Cardiac fibroblast (primary cell): ENCODE measurements around the gene KCTD17.

ENCODE experiments used
- DNase-seq, 2 donors: peaks; one replicate each; pipeline versions ENCODE4 v3.0.0 to v3.0.0-alpha.2; 2010; ENCODE audit warnings: low read depth in 2 of 2
- H3K4me3 ChIP-seq, 2 donors: replicated peaks in 1 of 2; 1 replicate in 1 of 2; 2 replicates in 1 of 2; pipeline ENCODE4 v1.5.1; 2011; ENCODE audit warnings: low read depth in 2 of 2, low read length in 2 of 2, mild to moderate bottlenecking in 2 of 2, moderate library complexity in 1 of 2
- TF ChIP-seq, protein P1 (sequence below): IDR thresholded peaks from one replicate; pipeline ENCODE4 v1.5.1; 2011; ENCODE audit warnings: low read depth, mild to moderate bottlenecking, low read length, inconsistent platforms

Gene KCTD17

DNA sequence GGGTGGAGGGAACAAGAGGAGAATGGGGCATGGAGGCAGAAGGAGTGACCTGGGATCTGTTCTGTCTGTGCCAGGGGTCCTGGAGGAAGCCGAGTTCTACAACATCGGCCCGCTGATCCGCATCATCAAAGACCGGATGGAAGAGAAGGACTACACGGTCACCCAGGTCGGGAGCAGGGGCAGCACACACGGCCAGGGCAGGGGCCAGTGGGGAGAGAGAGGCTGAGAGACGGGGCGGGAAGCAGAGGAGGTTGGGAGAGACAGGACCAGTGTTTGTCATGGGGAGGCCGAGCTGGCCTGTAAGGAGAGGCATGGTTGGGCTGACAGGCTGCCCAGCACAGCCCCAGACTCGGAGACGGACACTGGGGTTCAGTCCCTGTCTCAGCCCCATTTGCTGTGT lies 4.7 kb downstream of the KCTD17 start:
- H3K4me3 ChIP-seq: no peak overlapping the region
- DNase-seq: no peak
- TF ChIP-seq, protein P1, sequence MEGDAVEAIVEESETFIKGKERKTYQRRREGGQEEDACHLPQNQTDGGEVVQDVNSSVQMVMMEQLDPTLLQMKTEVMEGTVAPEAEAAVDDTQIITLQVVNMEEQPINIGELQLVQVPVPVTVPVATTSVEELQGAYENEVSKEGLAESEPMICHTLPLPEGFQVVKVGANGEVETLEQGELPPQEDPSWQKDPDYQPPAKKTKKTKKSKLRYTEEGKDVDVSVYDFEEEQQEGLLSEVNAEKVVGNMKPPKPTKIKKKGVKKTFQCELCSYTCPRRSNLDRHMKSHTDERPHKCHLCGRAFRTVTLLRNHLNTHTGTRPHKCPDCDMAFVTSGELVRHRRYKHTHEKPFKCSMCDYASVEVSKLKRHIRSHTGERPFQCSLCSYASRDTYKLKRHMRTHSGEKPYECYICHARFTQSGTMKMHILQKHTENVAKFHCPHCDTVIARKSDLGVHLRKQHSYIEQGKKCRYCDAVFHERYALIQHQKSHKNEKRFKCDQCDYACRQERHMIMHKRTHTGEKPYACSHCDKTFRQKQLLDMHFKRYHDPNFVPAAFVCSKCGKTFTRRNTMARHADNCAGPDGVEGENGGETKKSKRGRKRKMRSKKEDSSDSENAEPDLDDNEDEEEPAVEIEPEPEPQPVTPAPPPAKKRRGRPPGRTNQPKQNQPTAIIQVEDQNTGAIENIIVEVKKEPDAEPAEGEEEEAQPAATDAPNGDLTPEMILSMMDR: no peak

DNA sequence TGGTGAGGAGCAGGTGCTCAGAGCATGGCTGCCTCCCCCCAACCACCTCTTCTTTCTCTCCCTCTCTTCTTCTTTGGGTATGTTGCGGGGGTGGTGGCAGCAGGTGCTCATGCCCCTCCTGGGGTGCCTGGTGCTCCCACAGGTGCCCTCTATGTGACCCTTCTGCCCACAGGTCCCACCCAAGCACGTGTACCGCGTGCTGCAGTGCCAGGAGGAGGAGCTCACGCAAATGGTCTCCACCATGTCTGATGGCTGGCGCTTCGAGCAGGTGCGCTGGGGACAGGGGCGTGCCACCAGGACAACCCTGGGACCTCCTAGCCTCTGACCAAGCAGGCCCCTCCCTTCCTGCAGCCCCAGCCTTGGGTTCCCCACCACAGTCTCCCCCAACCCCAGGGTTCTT lies 5.7 kb downstream of the KCTD17 start:
- TF ChIP-seq, protein P1: no peak
- no peak overlapping the region for H3K4me3 ChIP-seq
- DNase-seq: no peak

DNA sequence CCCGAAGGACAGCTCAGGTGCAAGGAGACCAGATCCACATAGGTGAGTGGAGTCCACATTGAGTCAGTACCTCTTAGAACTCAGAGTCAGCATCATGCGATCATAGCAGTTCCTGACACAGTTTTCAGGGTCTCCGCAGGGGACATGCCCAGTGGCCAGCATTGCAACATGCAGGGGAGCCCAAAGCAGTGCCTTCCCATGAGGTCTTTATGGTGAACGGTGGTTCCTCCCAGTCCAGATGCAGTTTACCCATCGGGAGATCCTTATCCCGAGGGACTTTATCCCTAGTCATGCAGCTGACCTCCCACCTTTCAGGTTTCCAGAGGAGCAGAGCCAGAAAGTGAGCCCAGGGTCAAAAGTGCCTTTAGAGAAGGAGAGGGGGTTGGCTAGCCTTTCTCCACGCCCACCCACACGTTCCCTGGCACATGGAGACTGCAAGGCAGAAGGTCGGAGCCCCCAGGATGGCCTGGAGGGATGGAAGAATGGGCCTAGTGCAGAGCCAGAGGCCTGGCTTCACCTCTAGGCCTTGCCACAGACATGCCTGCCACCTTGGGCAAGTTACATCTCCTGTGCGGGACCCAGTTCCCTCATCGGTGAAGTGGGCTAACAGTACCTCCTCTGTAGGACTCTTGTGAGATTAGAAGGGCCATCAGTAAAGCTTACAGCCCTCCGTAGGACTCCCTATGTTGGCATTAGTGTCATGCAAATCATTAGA lies 6.4 kb downstream of the KCTD17 start:
- TF ChIP-seq, protein P1: no peak
- no peak overlapping the region for H3K4me3 ChIP-seq
- DNase-seq: no peak

DNA sequence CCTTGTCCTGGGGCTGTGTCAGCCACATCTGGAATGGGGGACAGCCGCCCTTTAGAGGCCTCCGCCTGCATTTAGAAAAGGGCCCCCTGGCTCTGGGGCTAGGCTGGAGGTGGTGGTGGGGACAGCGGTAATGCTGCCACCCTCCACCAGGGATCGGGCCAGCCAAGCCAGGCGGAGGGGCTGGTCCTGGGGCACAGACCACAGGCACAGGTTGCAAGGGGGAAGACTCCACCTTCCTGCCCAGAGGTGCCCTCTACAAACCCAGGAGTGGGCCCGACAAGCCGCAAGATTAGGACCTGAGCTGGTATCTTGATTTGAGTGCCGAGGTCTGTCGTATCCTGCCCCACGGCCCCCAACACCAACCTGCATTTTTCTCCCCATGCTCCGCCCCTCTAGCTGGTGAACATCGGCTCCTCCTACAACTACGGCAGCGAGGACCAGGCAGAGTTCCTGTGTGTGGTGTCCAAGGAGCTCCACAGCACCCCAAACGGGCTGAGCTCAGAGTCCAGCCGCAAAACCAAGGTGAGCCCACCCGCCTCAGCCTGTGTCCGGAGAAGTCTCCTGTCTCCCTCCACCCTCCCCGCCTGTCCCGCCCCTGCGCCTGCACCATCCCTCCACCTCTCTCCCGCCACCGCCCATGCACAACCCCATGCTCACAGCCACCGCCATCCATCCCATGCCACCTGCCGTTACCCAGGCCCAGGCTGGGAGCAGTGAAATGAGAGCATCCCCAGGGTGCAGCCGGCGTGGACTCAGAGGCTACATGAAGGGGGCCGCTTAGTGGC lies 7.6 kb downstream of the KCTD17 start:
- TF ChIP-seq, protein P1: no peak
- no peak for DNase-seq
- no peak overlapping the region for H3K4me3 ChIP-seq

DNA sequence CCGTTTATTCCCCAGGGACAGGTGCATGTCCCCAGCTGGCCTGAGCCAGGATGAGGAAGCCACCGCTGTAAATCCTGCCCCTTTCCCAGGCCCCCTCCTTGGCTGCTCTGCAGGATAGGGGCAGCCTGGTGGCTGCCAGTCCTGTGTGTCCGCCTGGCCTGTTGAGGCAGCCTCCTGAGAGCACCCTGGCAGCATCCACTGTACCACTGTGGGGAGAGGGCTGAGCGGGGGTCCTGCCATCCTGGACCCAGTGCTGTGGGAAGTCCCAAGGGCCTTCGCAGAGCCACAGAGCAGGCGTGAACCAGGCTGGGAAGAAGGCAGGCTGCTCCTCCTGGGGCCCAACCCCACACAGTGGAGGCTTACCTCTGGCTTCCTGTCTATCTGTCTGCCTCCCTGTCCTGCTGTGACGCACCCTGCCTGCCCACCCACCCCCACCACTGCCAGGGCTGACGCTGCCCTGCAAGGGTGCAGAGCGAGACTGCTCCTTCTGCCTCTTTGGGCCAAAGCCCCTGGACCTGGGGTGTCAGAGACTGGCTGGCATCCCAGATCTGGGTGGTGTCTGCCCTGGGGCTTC lies 8.4 kb downstream of the KCTD17 start:
- TF ChIP-seq, protein P1: no peak
- no peak for DNase-seq
- no peak overlapping the region for H3K4me3 ChIP-seq

DNA sequence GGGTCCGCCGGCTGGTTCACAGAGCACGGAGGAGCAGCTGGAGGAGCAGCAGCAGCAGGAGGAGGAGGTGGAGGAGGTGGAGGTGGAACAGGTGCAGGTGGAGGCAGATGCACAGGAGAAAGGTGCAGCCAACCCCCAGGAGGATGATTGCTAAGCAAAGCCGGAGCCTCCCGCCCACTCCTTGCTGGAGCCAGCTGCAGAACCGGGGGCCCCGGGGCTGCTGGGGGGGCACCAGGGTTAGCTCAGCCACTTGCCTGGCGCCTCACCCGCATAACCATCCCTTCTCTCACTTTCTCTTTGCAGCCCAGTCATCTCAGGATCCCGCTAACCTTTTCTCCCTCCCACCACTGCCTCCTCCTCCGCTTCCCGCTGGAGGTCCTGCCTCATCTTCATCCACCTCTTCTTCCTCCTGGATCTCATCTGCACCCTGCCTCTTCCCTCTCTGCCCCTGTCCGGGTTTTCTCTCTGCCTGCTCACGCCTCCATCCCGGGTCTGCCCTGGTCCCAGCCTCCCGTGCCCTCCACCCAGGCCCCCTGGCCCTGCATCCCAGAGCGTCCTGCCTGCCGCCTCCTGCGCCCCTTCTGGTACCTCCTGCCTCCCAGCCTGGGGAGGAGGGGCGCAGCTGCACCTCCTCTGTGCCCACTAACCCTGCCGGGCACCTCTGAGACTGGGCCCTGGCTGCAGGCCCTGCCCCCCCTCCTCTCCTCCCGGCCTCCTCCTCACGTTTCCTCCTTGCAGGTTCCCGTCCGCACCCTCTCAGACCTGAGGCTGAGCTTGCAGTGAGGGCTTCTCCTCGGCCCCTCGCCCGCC lies 9.5 kb downstream of the KCTD17 start:
- TF ChIP-seq, protein P1: no peak
- DNase-seq: no peak
- H3K4me3 ChIP-seq: no peak overlapping the region
